Activated CD4-positive, alpha-beta T cell treated with anti-CD3 and anti-CD28 coated beads, Interleukin-2, Interleukin-6, amounts not matched to agents 100 ng/mL and 50 ng/mL, durations not matched to agents 16 hours and 8 hours (primary cell): ENCODE data around the gene SLC25A21.
"Not testable (repeated sequence)": the region's sequence is repeated elsewhere in the genome, so short reads cannot be mapped to it uniquely, and the experiment has no call there.

Experiments
- DNase-seq: peaks from one replicate; pipeline ENCODE4 v3.0.0-alpha.2; 2020

The SLC25A21 gene

GRCh38 chr14:36750244-36750643 lies 422.2 kb downstream of the SLC25A21 start:
- DNase-seq, result no peak

DNA sequence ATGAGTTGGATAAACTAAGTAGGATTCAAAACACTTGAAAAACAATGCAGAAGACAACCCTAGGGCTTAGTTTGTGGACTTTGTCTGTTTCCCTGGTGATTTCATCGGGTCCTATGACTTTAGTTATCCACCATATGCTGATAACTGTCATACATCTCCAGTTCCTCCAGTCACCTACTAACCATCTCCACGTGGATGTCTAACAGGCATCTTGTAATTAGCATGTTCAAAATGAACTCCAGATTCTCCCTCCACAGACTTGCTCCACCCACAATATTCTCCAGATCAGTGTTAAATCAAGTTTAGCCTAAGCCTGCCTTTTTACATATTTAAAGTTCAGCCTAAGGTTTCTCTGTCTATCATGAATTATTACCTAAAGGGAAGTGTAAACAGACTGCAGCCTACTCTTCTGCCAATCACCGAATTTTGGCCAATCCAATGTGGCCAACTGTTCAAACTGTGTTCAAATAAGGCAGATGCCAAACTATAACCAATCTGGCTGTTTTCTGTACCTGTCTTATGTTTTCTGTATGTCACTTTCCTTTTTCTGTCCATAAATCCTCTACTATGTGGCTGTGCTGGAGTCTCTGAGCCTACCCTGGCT lies 423.7 kb downstream of the SLC25A21 start:
- no peak for DNase-seq

- peak; percentile 19 for DNase-seq
Measured at GRCh38 chr14:36747411-36748184, 424.8 kb downstream of the SLC25A21 start.

GRCh38 chr14:36746872-36747271 lies 425.5 kb downstream of the SLC25A21 start:
- no peak for DNase-seq

DNA sequence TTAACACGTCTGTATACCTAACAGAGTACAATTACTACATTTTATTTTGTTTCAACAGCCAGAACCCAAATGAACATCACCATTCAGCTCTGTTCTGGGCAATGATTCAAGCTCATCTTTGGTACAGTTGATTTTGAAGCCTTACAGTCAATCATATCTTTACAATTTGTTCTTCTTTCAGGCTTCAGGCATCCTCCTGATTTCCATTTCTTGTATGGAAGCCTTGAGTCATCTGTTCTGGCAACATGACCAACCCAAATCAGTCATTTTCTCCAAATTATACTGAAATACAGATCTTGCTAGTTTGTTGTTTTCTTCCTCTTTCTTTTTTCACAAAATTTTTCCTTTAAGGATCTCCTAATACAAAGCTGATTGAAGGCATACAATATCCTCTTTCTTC lies 430.5 kb downstream of the SLC25A21 start:
- no peak for DNase-seq

DNA sequence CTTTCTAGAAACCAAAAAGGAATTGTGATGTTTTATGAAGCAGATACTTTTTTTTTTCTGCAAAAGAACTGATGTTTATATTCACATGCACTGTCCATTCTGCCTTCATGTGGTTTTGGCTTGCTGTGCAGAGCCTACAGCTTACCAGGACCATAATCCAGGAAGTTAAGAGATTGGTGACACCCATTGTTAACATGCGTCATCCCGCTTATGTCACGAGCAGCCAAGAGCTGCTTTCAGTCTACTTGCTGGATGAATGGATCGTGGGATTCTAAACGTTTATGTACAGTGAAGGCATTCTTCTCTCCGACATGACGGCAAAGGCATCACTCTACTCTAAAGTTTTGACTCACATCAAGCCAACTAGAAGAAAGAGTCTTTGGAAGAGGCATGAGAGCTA lies 434.1 kb downstream of the SLC25A21 start:
- no peak for DNase-seq

- no peak for DNase-seq
Measured at GRCh38 chr14:36726128-36726527, 446.3 kb downstream of the SLC25A21 start.

DNA sequence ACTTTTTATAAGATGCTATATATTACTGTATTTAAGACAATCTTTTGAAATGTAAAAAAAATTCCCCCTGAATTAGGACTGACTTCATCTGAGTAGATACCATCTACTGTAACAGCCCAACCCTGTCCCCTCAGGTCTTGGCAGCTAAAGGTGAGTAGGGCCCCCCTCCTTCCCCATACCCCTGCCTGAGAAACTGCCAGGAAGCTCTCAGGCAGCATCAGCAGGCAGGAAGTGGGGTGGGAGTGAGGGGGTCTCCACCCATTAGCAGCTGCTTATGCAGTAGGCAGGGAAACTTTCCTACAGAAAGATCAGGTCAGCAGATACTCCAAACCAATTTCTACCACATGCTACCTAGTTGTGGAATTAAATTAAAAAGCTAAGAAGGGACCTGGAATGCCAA lies 448.2 kb downstream of the SLC25A21 start:
- no peak for DNase-seq

- no peak for DNase-seq
Measured at GRCh38 chr14:36723530-36723929, 448.9 kb downstream of the SLC25A21 start.

- DNase-seq, result no peak
Measured at GRCh38 chr14:36721877-36722276, 450.5 kb downstream of the SLC25A21 start.

GRCh38 chr14:36720657-36721056 lies 451.7 kb downstream of the SLC25A21 start:
- no peak for DNase-seq

- DNase-seq, result no peak
Measured at GRCh38 chr14:36719823-36720222, 452.6 kb downstream of the SLC25A21 start.

GRCh38 chr14:36718216-36718615 lies 454.2 kb downstream of the SLC25A21 start:
- no peak for DNase-seq

- DNase-seq, result no peak
Measured at GRCh38 chr14:36717363-36717762, 455.0 kb downstream of the SLC25A21 start.

- no peak for DNase-seq
Measured at GRCh38 chr14:36716614-36717184, 455.7 kb downstream of the SLC25A21 start.

- no peak for DNase-seq
Measured at GRCh38 chr14:36713960-36714703, 458.3 kb downstream of the SLC25A21 start.

DNA sequence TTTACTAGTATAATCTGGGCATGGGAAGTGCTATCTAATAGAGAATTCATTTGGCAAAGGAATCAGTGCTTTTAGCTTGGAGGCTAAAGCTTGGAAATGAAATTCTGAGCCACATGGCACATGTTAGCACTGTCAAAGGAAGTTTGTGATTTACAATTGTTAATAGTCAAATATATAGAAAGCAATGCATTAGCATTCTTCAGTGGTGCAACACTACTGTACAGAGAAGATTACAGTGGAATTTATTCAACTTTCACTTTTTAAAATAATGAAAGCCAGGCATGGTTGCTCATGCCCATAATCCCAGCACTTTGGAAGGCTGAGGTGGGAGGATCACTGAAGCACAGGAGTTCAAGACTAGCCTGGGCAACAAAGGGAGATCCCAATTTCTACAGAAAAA lies 464.8 kb downstream of the SLC25A21 start:
- DNase-seq, result no peak

DNA sequence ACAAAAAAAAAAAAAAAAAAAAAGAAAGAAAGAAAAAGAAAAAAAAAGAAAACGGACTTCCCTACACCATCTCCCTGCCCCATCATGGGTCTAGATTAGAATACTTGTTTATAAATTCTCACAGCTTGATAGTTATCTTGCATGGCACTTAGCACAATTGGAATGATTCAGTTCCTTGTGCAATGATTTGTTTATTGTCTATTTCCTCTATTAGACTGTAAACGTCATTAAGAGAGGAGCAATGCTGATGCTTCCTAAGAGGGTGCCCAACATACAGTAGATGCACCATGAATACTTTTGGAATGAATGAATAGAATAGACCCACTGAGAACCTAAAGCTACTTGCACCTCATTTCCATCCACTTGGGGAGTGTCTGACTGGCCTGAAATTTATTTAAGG lies 469.9 kb downstream of the SLC25A21 start:
- DNase-seq, result no peak

- DNase-seq, result no peak
Measured at GRCh38 chr14:36701132-36701531, 471.3 kb downstream of the SLC25A21 start.

GRCh38 chr14:36700651-36701050 lies 471.8 kb downstream of the SLC25A21 start:
- DNase-seq, result no peak

GRCh38 chr14:36699420-36699819 lies 473.0 kb downstream of the SLC25A21 start:
- DNase-seq, result not testable (repeated sequence)

- DNase-seq, result no peak
Measured at GRCh38 chr14:36690311-36691040, 481.9 kb downstream of the SLC25A21 start.

DNA sequence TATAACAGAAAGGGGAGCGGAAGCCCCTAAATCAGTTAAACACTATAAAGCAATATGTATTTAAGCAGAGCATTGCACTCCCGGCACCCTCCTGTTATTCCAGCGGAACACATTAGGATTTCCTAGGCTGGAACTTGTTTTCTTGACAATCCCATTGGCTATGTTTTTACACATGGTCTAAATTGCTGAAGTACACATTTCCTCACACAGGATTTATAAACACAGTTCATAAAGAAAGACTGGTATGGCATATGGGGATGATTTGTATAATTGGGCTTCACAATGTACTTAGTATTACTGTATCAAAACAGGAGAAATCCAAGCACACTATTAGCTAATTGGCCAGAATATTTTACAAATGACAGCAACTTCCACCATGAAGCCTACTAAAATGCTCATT lies 487.5 kb downstream of the SLC25A21 start:
- no peak for DNase-seq
